ENCODE data around the gene CTIF. TPM values are rescaled to one million over a fixed set of nuclear protein-coding genes. Genes with fewer than 3 reads are reported as not detected.

CTIF gene
- total RNA-seq, 1 donor from 2014 or later = 26.4 TPM

- Mint-ChIP-seq H3K27me3 (no peaks in the 10 kb centered on the region), H3K4me1 (ENCODE audit: low read depth) (peaks cover 6% of the 10 kb centered on the region), H3K27ac (no peak overlapping the region), H3K36me3 (ENCODE audit: insufficient read depth) (no peaks in the 10 kb centered on the region), H3K4me3 (ENCODE audit: low read depth) (no peak overlapping the region), H3K9me3 (ENCODE audit: low read depth) (no peaks in the 10 kb centered on the region)
- no peak for DNase-seq (ENCODE audit: low spot score, unreplicated experiment)
- no peak for TF ChIP-seq CTCF (IDR thresholded peaks at IDR 0.05; ENCODE audit: unreplicated experiment)
Measured at GRCh38 chr18:48560491-48560890, 21.7 kb downstream of the CTIF start.

- Mint-ChIP-seq H3K9me3 (ENCODE audit: low read depth) (no peaks in the 10 kb centered on the region), H3K4me3 (ENCODE audit: low read depth) (no peak overlapping the region), H3K4me1 (ENCODE audit: low read depth) (peaks cover 6% of the 10 kb centered on the region), H3K27ac (no peak overlapping the region), H3K36me3 (ENCODE audit: insufficient read depth) (no peaks in the 10 kb centered on the region), H3K27me3 (no peaks in the 10 kb centered on the region)
- no peak for DNase-seq (ENCODE audit: low spot score, unreplicated experiment)
- TF ChIP-seq CTCF (IDR thresholded peaks at IDR 0.05; ENCODE audit: unreplicated experiment) = no peak
Measured at GRCh38 chr18:48562075-48562474, 23.2 kb downstream of the CTIF start.

- no peak for DNase-seq (ENCODE audit: low spot score, unreplicated experiment)
- H3K27me3 Mint-ChIP-seq = no peaks in the 10 kb centered on the region
- TF ChIP-seq CTCF (IDR thresholded peaks at IDR 0.05; ENCODE audit: unreplicated experiment) = no peak
- H3K36me3 Mint-ChIP-seq (ENCODE audit: insufficient read depth) = no peaks in the 10 kb centered on the region
- H3K4me1 Mint-ChIP-seq (ENCODE audit: low read depth) = peaks cover 6% of the 10 kb centered on the region
- H3K27ac Mint-ChIP-seq = no peak overlapping the region
- H3K4me3 Mint-ChIP-seq (ENCODE audit: low read depth) = no peak overlapping the region
- no peaks in the 10 kb centered on the region for H3K9me3 Mint-ChIP-seq (ENCODE audit: low read depth)
Measured at GRCh38 chr18:48563027-48563426, 24.2 kb downstream of the CTIF start.

GRCh38 chr18:48564139-48564538 lies 25.3 kb downstream of the CTIF start:
- TF ChIP-seq CTCF (IDR thresholded peaks at IDR 0.05; ENCODE audit: unreplicated experiment) = no peak
- Mint-ChIP-seq H3K4me3 (ENCODE audit: low read depth) (no peak overlapping the region), H3K4me1 (ENCODE audit: low read depth) (peaks cover 6% of the 10 kb centered on the region), H3K9me3 (ENCODE audit: low read depth) (no peaks in the 10 kb centered on the region), H3K36me3 (ENCODE audit: insufficient read depth) (no peaks in the 10 kb centered on the region), H3K27me3 (no peaks in the 10 kb centered on the region), H3K27ac (peak overlapping the region; percentile 34)
- DNase-seq (ENCODE audit: low spot score, unreplicated experiment) = no peak

- Mint-ChIP-seq H3K9me3 (ENCODE audit: low read depth) (no peaks in the 10 kb centered on the region), H3K27me3 (no peaks in the 10 kb centered on the region), H3K36me3 (ENCODE audit: insufficient read depth) (no peaks in the 10 kb centered on the region), H3K4me3 (ENCODE audit: low read depth) (no peak overlapping the region), H3K27ac (no peak overlapping the region), H3K4me1 (ENCODE audit: low read depth) (peaks cover 11% of the 10 kb centered on the region)
- TF ChIP-seq CTCF (IDR thresholded peaks at IDR 0.05; ENCODE audit: unreplicated experiment) = no peak
- no peak for DNase-seq (ENCODE audit: low spot score, unreplicated experiment)
Measured at GRCh38 chr18:48565105-48565504, 26.3 kb downstream of the CTIF start.
